HG02852 (cell line): ENCODE results near the gene CCL24.
"Not testable (repeated sequence)": the region's sequence is repeated elsewhere in the genome, so short reads cannot be mapped to it uniquely, and the experiment has no call there.

Experiments used
- ATAC-seq: cut with Tn5 transposase; IDR thresholded peaks from one replicate; pipeline ENCODE4 v1.9.1; 2021; ENCODE audit warnings: mild to moderate bottlenecking, moderate library complexity; ENCODE audit not compliant: unreplicated experiment

Gene CCL24

GRCh38 chr7:75813781-75814236 lies at the start of gene CCL24:
Gene CCL24, minus strand, starts transcription at chr7:75813806. Its CDS starts 91 bp downstream, at chr7:75813715.
- ATAC-seq: no peak

- ATAC-seq: no peak
Measured at GRCh38 chr7:75861636-75862035, 48.0 kb upstream of the CCL24 start.

- ATAC-seq: no peak
Measured at GRCh38 chr7:75858410-75858809, 44.8 kb upstream of the CCL24 start.

GRCh38 chr7:75856536-75856935 lies 42.9 kb upstream of the CCL24 start:
- no peak for ATAC-seq

- ATAC-seq: not testable (repeated sequence)
Measured at GRCh38 chr7:75854813-75855345, 41.3 kb upstream of the CCL24 start.

- ATAC-seq: no peak
Measured at GRCh38 chr7:75854233-75854632, 40.6 kb upstream of the CCL24 start.

GRCh38 chr7:75850235-75850634 lies 36.6 kb upstream of the CCL24 start:
- no peak for ATAC-seq

- no peak for ATAC-seq
Measured at GRCh38 chr7:75849573-75849972, 36.0 kb upstream of the CCL24 start.

- no peak for ATAC-seq
Measured at GRCh38 chr7:75847707-75848106, 34.1 kb upstream of the CCL24 start.

GRCh38 chr7:75845132-75845531 lies 31.5 kb upstream of the CCL24 start:
- not testable (repeated sequence) for ATAC-seq

- ATAC-seq: no peak
Measured at GRCh38 chr7:75844158-75844557, 30.6 kb upstream of the CCL24 start.

- no peak for ATAC-seq
Measured at GRCh38 chr7:75843613-75844116, 30.1 kb upstream of the CCL24 start.

- ATAC-seq: peak; percentile 88
Measured at GRCh38 chr7:75842836-75843446, 29.3 kb upstream of the CCL24 start.

GRCh38 chr7:75840029-75840428 lies 26.4 kb upstream of the CCL24 start:
- no peak for ATAC-seq

- ATAC-seq: not testable (repeated sequence)
Measured at GRCh38 chr7:75838281-75838930, 24.8 kb upstream of the CCL24 start.

- ATAC-seq: no peak
Measured at GRCh38 chr7:75836798-75837197, 23.2 kb upstream of the CCL24 start.

GRCh38 chr7:75835688-75836285 lies 22.2 kb upstream of the CCL24 start:
- no peak for ATAC-seq

GRCh38 chr7:75833662-75834061 lies 20.1 kb upstream of the CCL24 start:
- not testable (repeated sequence) for ATAC-seq

- ATAC-seq: no peak
Measured at GRCh38 chr7:75830978-75831377, 17.4 kb upstream of the CCL24 start.

- not testable (repeated sequence) for ATAC-seq
Measured at GRCh38 chr7:75829656-75830055, 16.1 kb upstream of the CCL24 start.

- ATAC-seq: no peak
Measured at GRCh38 chr7:75823198-75823910, 9.7 kb upstream of the CCL24 start.
